ENCODE results near the gene DDX17.

DDX17 gene

DNA sequence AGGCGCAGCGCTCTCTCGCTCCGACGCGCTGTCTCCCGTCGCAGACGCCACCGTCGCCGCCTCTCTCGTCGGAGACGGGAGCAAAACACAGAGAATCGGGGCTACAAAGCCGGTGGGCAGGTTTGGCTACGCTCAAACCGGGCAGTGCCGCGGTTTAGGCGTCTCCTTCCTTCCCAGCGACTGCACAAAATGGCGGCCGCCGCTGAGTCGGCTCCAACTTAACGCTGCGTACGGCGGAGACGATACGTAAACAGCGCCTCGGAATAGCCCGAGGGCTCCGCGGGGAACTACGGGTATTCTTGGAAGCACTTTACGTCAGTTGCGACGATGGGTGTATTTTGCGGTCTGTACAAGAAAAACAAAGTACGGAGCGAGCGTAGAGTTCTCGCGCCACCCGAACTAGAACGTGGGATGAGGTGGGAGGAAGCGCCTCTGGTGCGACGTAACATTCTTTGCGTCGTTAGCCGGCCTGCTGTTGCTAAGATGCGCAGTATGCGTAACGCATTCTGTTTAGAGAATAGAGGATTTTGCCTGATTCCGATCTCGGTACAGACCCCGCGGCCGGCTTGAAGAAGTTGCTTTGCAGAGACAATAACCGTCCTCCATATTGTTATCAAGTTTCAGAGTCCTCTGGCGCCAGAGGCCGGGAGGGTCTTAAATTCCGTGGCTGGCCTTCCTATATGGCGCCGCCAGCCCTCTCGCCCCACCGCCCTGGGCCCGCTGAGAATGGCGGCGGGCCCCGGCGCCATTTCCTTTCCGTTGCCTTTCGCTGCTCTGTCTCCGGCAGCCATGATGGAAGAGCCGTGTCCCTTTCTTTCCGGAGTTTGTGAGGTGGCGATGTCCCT, at the start of gene DDX17:
Gene DDX17, minus strand, starts transcription at position 194 of the 845 bp plus-strand sequence.
- DNase-seq: peak; percentile 98

- no peak for DNase-seq
Observed at GRCh38 chr22:38554281-38554680, 48.2 kb upstream of the DDX17 start.

DNA sequence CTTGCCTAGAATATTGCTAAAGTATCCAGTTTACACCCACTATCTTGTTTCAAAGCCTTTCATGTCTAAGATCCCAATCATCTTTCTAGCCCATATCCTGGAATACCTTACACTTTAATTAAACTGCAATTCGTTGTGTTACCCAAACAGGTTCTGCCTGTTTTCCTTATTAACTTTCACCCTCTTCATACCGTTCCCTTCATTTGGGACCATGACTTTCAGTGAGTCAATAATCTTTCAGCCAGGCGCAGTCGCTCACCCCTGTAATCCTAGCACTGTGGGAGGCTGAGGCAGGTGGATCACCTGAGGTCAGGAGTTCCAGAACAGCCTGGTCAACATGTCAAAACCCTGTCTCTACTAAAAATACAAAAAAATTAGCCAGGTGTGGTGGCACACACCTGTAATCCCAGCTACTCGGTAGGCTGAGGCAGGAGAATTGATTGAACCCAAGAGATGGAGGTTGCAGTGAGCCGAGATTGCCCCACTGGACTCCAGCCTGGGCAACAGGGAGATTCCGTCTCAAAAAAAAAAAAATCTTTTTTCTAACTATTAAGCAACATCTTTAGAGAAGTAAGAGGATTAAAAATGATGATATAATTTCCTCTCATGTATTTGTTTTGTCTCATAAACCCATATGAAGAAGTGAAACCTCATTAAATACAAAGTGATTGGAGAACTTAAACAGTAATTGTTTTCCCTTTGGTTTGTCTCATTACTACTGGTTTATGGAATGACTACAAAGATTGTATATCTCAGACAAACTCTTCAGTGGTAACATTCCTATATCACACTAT, 43.2 kb upstream of the DDX17 start:
- no peak for DNase-seq

DNA sequence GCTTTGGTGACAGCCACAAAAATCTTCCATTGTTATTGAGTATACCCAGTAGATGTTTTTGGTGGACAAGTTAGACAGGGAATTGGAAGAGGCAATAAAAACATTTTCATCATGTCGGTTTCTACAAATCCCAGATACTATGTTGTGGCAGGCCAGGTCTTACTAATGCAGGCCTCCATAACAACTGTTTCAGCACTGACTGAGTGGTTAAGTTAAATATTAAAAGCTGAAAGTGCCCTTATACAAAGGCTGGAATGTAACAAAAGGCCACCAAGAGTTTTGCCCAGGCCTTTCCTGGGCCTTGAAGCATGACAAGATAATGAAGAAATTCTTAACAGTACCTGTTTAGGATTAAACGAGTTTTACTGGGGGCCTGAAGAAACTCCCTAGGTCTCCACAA, 34.6 kb upstream of the DDX17 start:
- DNase-seq: no peak

DNA sequence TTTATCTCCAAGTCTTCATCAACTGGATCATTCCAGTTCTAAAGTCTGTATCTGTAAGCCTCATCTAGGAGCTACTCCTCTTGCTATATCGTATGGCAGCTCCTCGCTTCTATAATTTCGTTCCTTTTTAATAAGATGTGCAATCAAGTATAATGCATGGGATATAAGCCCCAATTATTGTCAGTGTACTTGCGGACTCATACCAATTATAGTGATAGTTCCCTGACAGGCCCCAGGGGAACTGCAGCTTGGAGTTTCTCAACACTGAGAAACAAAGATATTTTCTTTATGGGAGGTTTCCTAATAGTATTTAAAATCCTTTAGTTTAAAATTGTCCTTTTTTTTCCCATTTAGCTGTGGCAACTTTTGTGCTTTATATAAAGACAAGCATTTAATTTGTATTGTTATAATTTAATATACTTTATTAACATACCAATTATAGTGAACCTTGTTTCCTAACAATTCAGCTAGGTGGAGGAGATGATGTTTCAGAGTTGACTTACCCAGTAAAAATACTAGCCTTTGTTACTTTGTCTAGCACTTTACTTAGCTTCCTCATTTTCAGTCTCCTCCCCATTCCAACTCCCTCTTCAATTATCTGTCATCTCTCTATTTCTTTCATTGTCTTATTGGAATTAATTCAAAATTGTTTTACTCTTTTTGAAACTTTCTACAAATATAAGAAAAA, 25.3 kb upstream of the DDX17 start:
- DNase-seq: no peak

GRCh38 chr22:38524429-38524828, 18.3 kb upstream of the DDX17 start:
- no peak for DNase-seq

DNA sequence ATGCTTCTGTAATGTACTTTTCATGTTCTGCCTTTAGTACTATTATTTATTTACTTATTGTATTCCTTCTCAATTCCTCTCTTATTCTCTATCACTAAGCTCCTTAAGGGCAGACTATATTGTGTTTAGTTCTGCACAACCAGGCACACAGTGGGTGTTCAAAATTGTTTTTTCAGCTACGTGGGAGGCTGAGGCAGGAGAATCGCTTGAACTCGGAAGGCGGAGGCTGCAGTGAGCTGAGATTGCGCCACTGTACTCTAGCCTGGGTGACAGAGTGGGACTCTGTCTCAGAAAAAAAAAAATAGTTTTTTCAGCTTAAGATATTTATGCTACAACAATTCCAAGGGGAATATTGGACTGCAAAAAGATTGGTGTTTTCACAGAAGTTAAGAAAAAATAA, 17.4 kb upstream of the DDX17 start:
- DNase-seq: no peak

DNA sequence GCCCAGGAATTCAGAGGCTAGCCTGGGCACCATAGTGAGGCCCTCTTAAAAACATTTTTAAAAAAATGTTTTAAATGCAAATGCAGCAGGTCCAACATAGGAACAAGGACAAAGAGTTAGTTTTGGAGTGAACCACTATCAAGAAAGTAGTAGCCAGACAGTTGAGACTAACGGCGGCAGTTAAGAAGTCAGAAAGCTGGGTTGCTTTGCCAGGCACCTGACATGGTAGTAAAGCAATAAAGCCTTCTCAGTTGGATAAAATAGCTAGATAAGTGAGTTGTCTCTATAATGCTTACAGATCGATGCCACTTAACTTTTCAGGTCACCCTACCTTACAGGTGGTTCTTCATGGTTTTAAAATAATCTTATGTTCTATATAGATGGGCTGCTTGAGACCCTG, 16.9 kb upstream of the DDX17 start:
- no peak for DNase-seq

DNA sequence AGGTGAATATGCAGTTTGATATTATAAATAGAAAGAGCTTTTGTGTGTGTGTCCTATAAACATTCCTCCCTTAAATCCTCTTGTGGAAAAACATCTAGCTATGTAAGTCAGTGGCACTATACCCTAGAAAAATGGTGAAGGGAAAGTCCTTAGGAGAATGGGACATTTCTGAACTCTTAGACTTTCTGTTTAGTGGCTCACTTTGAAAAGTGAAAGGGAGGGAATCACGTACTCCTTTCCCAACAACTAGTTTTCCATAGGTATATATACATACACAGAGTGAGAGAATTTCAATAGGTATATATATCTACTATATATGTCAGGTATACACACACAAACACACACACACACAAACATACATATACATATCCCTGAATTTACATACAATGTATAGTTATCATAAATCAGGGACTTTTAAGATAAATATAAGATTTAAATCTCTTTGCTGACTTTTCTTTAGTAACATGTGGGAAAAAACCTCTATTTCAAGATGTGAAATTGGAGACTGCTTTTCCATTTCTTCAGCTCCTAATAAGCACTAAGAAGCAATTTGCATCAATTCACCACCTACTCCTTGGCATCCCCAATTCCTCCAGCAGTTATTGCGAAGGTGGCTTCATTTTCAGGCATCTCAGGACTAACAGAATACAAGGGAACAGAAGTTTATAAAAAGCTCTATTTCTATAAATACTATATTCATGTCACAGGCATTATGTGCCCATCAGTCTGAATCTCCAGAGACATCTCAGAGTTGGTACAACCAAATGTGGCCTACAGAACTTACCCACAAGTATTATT, 13.5 kb upstream of the DDX17 start:
- DNase-seq: no peak

- DNase-seq: no peak
Observed at GRCh38 chr22:38518620-38519019, 12.5 kb upstream of the DDX17 start.

DNA sequence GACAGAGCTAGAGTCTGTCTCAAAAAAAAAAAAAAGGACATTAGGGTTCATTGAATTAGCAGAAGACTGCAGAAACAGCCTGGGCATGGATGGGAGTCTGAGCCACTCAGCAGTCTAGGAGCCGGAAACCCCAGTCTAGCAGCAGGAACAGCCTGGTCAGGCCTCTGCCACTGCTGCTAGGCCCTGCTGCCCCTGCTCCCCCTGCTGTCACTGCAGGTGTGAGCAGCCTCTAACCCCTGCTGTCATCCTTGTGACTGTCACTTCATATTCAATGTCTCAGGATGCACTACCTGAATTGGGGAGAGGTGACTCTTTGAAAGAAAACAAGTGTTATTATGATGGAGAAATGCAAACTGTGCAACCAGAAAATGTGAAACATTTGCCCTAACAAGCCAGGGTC, 7.0 kb upstream of the DDX17 start:
- no peak for DNase-seq

DNA sequence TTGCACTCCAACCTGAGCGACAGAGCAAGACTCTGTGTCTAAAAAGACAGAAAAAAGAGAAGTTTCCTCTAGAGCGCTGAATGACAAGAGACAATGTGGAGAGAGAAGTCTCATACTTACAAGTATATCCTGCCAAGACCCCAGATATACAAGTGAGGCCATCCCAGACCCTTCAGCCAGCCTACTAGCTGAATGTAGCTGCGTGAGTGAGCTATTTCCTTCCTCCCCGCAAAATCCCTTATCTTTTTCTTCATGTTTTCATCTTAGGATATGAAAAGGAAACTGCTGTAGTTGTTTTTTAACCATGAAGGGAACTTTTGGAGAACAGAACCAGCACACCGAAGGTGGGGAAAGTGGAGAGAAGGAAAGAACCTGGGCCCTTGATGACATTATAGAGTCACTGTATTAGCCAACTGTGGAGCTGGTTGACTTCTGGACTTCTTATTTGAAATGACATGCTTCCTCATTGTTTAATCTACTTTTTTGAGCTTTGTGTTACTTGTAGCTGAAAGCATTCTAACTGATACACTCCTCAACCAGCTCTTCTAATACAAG, 4.4 kb upstream of the DDX17 start:
- no peak for DNase-seq

- peak; percentile 77 for DNase-seq
Observed at GRCh38 chr22:38505541-38506117, 482 bp downstream of the DDX17 start.

DNA sequence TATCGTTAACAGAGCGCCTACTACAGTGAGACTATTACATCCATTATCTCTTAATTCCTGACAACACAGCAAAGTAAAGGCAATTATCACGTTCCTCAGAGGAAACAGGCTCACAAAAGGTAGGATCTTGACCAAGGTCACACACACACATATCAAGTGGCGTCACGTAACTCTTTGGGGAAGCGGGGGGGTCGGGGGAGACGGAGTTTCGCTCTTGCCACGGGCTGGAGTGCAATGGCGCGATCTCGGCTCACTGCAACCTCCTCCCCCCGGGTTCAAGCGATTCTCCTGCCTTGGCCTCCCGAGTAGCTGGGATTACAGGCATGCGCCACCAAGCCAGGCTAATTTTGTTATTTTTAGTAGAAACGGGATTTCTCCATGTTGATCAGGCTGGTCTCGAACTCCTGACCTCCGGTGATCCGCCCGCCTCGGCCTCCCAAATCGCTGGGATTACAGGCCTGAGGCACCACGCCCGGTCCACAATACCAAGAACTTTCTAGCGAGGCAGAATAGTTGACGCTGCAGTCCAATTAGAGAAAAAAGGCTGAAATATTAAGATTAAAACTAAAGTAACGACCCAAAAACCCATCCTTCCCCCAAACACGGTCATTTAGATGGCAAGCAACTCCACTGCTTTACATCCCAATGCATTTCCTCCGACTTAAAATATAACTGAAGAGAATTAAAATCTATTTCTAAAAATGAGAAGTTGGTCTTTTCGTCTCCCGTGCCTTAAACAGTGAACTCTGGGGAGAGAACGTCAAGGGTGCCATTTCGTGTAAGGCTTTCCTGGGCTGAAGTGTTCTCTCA, 1.2 kb downstream of the DDX17 start:
- peak; percentile 62 for DNase-seq

GRCh38 chr22:38503021-38503420, 3.1 kb downstream of the DDX17 start:
- DNase-seq: no peak

DNA sequence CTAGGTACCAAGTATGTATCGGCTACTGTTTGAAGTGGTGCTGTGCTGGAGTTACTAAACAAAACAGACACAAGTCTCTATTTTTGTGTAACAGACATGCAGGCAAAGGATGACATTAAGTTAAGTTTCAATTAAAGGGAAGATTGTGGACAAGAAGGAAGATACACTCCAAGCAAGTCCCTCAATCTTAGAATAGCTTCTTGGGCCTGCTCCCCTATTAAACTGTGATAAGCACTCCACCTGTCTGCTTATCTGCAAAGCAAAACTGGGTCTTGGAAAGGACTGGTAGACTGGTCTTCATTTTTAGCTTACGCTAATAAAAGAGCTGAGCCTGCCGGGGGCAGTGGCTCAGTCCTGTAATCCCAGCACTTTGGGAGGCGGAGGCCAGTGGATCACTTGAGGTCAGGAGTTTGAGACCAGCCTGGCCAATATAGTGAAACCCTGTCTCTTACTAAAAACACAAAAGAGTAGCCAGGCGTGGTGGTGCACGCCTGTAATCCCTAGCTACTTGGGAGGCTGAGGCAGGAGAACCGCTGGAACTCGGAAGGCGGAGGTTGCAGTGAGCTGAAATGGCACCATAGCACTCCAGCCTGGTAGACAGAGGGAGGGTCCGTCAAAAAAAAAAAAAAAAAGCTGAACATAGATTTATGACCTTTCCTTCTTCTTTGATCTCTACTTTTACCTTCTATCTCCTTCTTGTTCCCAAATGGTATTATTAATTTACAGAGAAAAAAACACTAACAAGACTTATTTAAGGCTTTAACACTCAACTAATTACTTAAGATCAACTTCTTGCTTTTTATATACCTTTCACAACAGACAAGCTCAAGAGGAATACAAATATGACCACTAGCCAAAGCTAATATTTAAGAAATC, 4.1 kb downstream of the DDX17 start:
- no peak for DNase-seq

DNA sequence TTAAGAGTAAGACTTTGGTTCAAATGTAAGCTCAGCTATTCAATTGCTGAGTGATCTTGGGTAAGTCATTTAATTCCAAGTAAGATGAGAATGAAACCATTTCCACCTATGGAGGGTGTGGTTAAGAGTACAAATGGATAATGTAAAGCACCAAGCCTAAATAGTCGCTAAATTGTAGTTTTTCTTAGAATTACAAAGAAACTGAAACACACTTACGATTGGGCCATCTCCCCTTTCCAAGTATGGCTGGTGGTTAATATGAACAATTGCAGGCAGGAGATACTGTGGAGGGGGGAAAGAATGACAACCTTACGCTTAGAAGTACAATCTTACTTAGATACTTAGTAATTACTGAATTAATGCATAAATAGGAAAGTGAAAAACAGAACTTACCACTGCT, 8.2 kb downstream of the DDX17 start:
- DNase-seq: no peak

- no peak for DNase-seq
Observed at GRCh38 chr22:38494939-38495338, 11.2 kb downstream of the DDX17 start.

- DNase-seq: no peak
Observed at GRCh38 chr22:38494498-38494897, 11.6 kb downstream of the DDX17 start.

DNA sequence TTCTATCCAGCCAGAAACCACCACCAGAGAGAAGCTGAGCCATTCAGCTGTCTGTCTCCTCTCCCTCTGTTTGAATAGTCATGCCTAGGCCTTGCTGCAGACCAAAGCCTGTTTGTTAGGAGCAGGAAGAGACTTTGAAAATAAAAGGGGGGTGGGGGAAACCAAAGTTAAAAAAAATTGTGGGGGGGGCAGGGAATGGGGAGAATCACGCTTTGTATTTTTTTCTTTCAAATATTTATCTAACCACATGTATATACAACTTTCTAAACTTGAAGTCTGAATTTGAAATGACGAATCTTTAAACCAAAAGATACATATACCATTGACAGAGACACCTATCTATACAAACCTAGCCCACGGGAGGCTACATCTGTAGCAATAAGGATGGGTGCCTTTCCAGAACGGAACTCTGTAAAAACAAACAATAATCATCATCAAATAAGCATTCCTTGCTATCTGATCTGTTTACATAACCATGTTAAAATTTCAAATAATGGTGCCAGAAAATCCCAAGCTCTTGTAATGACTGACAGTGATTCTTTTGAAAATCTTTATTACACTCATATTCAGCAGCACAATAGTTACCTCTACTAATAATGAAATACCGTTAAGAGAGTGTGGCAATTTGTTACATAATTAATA, 14.3 kb downstream of the DDX17 start:
- no peak for DNase-seq

All from femur (tissue), 1 donor.